ENCODE results near the gene C8B. TPM values are rescaled to one million over a fixed set of nuclear protein-coding genes. Genes with fewer than 3 reads are reported as not detected.

C8B gene
- total and polyA plus RNA-seq, 2 experiments from 2014 or later = not detected

DNA sequence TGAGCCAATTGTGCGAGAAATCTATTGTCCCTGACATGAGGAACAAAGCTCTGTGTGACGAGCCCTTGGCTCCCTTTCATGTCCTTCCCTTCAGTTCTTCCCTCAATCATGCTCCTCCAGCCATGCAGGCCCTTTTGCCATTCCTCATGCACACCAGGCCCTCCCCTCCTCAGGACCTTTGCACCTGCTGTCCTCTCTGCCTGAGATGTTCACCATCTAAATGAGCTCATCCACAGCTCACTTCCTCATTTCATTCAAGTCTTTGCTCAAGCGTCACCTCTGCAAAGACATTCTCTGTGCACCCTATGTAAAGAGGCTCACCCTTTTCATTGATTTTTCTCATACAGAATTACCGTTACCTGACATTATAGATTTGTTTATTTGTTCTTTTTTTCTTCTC is 43.7 kb downstream of the C8B start (continued):
- TF ChIP-seq, protein P1, sequence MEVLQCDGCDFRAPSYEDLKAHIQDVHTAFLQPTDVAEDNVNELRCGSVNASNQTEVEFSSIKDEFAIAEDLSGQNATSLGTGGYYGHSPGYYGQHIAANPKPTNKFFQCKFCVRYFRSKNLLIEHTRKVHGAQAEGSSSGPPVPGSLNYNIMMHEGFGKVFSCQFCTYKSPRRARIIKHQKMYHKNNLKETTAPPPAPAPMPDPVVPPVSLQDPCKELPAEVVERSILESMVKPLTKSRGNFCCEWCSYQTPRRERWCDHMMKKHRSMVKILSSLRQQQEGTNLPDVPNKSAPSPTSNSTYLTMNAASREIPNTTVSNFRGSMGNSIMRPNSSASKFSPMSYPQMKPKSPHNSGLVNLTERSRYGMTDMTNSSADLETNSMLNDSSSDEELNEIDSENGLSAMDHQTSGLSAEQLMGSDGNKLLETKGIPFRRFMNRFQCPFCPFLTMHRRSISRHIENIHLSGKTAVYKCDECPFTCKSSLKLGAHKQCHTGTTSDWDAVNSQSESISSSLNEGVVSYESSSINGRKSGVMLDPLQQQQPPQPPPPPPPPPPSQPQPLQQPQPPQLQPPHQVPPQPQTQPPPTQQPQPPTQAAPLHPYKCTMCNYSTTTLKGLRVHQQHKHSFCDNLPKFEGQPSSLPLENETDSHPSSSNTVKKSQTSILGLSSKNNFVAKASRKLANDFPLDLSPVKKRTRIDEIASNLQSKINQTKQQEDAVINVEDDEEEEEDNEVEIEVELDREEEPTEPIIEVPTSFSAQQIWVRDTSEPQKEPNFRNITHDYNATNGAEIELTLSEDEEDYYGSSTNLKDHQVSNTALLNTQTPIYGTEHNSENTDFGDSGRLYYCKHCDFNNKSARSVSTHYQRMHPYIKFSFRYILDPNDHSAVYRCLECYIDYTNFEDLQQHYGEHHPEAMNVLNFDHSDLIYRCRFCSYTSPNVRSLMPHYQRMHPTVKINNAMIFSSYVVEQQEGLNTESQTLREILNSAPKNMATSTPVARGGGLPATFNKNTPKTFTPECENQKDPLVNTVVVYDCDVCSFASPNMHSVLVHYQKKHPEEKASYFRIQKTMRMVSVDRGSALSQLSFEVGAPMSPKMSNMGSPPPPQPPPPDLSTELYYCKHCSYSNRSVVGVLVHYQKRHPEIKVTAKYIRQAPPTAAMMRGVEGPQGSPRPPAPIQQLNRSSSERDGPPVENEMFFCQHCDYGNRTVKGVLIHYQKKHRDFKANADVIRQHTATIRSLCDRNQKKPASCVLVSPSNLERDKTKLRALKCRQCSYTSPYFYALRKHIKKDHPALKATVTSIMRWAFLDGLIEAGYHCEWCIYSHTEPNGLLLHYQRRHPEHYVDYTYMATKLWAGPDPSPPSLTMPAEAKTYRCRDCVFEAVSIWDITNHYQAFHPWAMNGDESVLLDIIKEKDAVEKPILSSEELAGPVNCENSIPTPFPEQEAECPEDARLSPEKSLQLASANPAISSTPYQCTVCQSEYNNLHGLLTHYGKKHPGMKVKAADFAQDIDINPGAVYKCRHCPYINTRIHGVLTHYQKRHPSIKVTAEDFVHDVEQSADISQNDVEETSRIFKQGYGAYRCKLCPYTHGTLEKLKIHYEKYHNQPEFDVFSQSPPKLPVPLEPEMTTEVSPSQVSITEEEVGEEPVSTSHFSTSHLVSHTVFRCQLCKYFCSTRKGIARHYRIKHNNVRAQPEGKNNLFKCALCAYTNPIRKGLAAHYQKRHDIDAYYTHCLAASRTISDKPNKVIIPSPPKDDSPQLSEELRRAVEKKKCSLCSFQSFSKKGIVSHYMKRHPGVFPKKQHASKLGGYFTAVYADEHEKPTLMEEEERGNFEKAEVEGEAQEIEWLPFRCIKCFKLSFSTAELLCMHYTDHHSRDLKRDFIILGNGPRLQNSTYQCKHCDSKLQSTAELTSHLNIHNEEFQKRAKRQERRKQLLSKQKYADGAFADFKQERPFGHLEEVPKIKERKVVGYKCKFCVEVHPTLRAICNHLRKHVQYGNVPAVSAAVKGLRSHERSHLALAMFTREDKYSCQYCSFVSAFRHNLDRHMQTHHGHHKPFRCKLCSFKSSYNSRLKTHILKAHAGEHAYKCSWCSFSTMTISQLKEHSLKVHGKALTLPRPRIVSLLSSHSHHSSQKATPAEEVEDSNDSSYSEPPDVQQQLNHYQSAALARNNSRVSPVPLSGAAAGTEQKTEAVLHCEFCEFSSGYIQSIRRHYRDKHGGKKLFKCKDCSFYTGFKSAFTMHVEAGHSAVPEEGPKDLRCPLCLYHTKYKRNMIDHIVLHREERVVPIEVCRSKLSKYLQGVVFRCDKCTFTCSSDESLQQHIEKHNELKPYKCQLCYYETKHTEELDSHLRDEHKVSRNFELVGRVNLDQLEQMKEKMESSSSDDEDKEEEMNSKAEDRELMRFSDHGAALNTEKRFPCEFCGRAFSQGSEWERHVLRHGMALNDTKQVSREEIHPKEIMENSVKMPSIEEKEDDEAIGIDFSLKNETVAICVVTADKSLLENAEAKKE (CRISPR knock-in tag; IDR thresholded peaks at IDR 0.05) = no peak
- no peak for TF ChIP-seq EZH2 (IDR thresholded peaks at IDR 0.05; ENCODE audit: low read depth, unreplicated experiment)
- TF ChIP-seq CREB1 (CRISPR knock-in tag; IDR thresholded peaks at IDR 0.05; ENCODE audit: low read depth) = no peak

DNA sequence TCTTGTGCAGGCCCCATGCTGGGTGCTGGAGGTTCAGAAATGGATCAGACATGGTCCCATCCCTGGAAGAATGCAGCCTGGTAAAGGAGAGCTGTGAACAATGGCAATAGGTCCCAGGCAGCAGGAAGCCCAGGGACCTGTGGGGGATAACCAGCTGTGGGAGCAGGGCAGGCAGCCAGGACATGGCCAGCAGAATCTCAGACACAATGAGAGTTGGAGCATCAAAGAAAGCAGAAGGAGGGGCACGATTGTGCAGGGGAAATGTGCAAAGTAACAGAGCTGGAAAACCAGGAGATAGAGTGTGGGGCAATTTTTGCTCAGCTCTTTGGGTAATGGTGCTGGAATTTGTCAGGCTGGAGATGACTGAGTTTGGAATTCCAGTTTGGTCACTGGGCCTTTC is 44.3 kb downstream of the C8B start:
- no peaks in the 10 kb centered on the region for H3F3A ChIP-seq (replicated peaks; ENCODE audit: low read depth)
- no peaks in the 10 kb centered on the region for H3K36me3 ChIP-seq (ENCODE audit: insufficient read depth)
- no peaks in the 10 kb centered on the region for H3K36me3 Mint-ChIP-seq (ENCODE audit: low read depth)
- no peak overlapping the region for H3K4me2 ChIP-seq
- 0 out of 2 replicates have a peak, but pooled peaks cover 6% of the 10 kb centered on the region for H3K4me1 ChIP-seq (ENCODE audit: insufficient read depth)
- peaks cover 9% of the 10 kb centered on the region; the same call in 2 of the 3 replicates for H3K4me1 Mint-ChIP-seq
- H3K27me3 Mint-ChIP-seq (ENCODE audit: insufficient read depth, low read depth, poor library complexity) = peaks cover 1% of the 10 kb centered on the region
- H3K4me3 Mint-ChIP-seq = no peak overlapping the region
- no peaks in the 10 kb centered on the region for H3K79me2 ChIP-seq (replicated peaks; ENCODE audit: insufficient read depth)
- no peak overlapping the region for H2AFZ ChIP-seq
- ATAC-seq (no peak), DNase-seq (ENCODE audit: low spot score) (no peak)
- no peak overlapping the region for H3K27ac ChIP-seq (ENCODE audit: low read depth)
- TF ChIP-seq JUNB (IDR thresholded peaks at IDR 0.05; ENCODE audit: unreplicated experiment) (no peak), EZH2phosphoT487 (IDR thresholded peaks at IDR 0.05; ENCODE audit: unreplicated experiment) (no peak), STAT1 (IDR thresholded peaks at IDR 0.05; ENCODE audit: unreplicated experiment) (no peak), EZH2 (IDR thresholded peaks at IDR 0.05; ENCODE audit: low read depth, unreplicated experiment) (no peak)
- TF ChIP-seq, protein P1 (CRISPR knock-in tag; IDR thresholded peaks at IDR 0.05) = no peak
- TF ChIP-seq, protein P2, sequence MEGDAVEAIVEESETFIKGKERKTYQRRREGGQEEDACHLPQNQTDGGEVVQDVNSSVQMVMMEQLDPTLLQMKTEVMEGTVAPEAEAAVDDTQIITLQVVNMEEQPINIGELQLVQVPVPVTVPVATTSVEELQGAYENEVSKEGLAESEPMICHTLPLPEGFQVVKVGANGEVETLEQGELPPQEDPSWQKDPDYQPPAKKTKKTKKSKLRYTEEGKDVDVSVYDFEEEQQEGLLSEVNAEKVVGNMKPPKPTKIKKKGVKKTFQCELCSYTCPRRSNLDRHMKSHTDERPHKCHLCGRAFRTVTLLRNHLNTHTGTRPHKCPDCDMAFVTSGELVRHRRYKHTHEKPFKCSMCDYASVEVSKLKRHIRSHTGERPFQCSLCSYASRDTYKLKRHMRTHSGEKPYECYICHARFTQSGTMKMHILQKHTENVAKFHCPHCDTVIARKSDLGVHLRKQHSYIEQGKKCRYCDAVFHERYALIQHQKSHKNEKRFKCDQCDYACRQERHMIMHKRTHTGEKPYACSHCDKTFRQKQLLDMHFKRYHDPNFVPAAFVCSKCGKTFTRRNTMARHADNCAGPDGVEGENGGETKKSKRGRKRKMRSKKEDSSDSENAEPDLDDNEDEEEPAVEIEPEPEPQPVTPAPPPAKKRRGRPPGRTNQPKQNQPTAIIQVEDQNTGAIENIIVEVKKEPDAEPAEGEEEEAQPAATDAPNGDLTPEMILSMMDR (conservative IDR thresholded peaks at IDR 0.05; ENCODE audit: low read depth in 2 of 2) = no peak
- no peaks in the 10 kb centered on the region for H4K20me1 ChIP-seq (replicated peaks; ENCODE audit: insufficient read depth)
- no peaks in the 10 kb centered on the region for H3K9me2 ChIP-seq (ENCODE audit: insufficient read depth)
- no peak overlapping the region for H3K27ac Mint-ChIP-seq
- H3K4me3 ChIP-seq = no peak overlapping the region
- no peaks in the 10 kb centered on the region for H3K27me3 ChIP-seq (ENCODE audit: insufficient read depth)
- H3K9me3 Mint-ChIP-seq = no peaks in the 10 kb centered on the region

All from GM23338 (cell line).